Measurements from ENCODE around the gene SORCS2. TPM values are rescaled to one million over a fixed set of nuclear protein-coding genes. Genes with fewer than 3 reads are reported as not detected.

SORCS2 gene
- total and polyA plus RNA-seq, 12 donors, result 0.67 to 15.5 (median 1.3) TPM

GRCh38 chr4:7379719-7380118 is 187.4 kb downstream of the SORCS2 start:
- Histone ChIP-seq H3K27me3 (no peaks in the 10 kb centered on the region), H3K4me1 (replicated peaks in 1 of 2) (no peaks in the 10 kb centered on the region), H3K36me3 (replicated peaks in 1 of 2) (no peaks in the 10 kb centered on the region), H3K4me3 (no peak overlapping the region), H3K27ac (no peak overlapping the region), H3K9me3 (replicated peaks in 1 of 3) (no peaks in the 10 kb centered on the region)
- no peak for TF ChIP-seq POLR2A (IDR thresholded peaks at IDR 0.05)
- TF ChIP-seq, protein P1, sequence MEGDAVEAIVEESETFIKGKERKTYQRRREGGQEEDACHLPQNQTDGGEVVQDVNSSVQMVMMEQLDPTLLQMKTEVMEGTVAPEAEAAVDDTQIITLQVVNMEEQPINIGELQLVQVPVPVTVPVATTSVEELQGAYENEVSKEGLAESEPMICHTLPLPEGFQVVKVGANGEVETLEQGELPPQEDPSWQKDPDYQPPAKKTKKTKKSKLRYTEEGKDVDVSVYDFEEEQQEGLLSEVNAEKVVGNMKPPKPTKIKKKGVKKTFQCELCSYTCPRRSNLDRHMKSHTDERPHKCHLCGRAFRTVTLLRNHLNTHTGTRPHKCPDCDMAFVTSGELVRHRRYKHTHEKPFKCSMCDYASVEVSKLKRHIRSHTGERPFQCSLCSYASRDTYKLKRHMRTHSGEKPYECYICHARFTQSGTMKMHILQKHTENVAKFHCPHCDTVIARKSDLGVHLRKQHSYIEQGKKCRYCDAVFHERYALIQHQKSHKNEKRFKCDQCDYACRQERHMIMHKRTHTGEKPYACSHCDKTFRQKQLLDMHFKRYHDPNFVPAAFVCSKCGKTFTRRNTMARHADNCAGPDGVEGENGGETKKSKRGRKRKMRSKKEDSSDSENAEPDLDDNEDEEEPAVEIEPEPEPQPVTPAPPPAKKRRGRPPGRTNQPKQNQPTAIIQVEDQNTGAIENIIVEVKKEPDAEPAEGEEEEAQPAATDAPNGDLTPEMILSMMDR (IDR thresholded peaks at IDR 0.05), result no peak
- 76 to 87% (median 84%) methylated on average over 6 of the region's 6 CpGs for WGBS, 4 donors
- no peak for DNase-seq
- intact Hi-C loops (cut with DNase I), result no loop called here

GRCh38 chr4:7381221-7381889 is 189.0 kb downstream of the SORCS2 start:
- no peak overlapping the region for H3K27ac ChIP-seq
- H3K27me3 ChIP-seq, result no peaks in the 10 kb centered on the region
- 60 to 71% (median 67%) methylated on average over 7 to 9 of the region's 9 CpGs for WGBS, 4 donors
- no peaks in the 10 kb centered on the region for H3K9me3 ChIP-seq (replicated peaks in 1 of 3)
- peak in 2 of 7 donors; percentile 24 to 26 for DNase-seq
- H3K36me3 ChIP-seq (replicated peaks in 1 of 2), result no peaks in the 10 kb centered on the region
- TF ChIP-seq, protein P1 (IDR thresholded peaks at IDR 0.05), result no peak
- no peak for TF ChIP-seq POLR2A (IDR thresholded peaks at IDR 0.05)
- intact Hi-C loops (cut with DNase I), result no loop called here
- no peaks in the 10 kb centered on the region for H3K4me1 ChIP-seq (replicated peaks in 1 of 2)
- H3K4me3 ChIP-seq, result no peak overlapping the region

DNA sequence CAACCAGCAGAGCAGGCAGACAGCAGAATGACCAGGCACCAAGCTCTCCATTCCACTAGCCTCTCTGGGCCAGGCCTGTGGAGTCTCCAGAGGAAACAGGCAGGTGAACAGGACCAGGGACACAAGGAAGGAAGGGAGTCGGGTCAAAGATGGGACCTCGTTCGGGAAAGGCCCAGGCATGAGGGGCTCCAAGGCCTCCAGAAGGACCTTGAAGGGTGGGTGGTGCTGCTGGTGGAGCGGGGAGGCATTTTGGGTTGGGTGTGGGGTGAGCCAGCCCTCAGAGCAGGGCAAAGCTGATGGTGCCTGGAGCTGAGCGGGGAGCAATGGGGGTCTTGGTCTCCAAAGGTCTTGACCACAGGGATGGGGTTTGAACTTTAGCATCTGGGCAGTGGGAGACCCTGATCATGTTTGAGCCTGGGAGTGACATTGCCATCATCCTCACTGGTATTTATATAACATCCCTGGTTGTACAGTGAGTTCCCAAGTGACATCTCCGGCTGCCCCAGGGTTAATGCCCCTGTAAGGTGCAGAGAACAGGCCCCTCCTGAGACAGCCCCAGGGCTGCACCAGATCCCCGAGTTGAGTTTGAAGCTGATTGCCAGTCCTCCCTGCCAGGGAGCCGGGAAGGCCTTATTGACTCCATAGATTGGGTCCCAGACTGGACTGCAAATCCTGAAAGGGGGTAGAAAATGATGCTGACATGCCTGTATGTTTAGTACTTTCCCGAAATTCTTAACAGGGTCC is 189.7 kb downstream of the SORCS2 start:
- no peak for DNase-seq
- no peak overlapping the region for H3K4me3 ChIP-seq
- 78 to 89% (median 88%) methylated on average over 8 to 9 of the region's 9 CpGs for WGBS, 4 donors
- no peaks in the 10 kb centered on the region for H3K9me3 ChIP-seq (replicated peaks in 1 of 3)
- no peak overlapping the region for H3K27ac ChIP-seq
- no peaks in the 10 kb centered on the region for H3K27me3 ChIP-seq
- TF ChIP-seq, protein P1 (IDR thresholded peaks at IDR 0.05), result no peak
- TF ChIP-seq POLR2A (IDR thresholded peaks at IDR 0.05), result no peak
- no peaks in the 10 kb centered on the region for H3K36me3 ChIP-seq (replicated peaks in 1 of 2)
- no peaks in the 10 kb centered on the region for H3K4me1 ChIP-seq (replicated peaks in 1 of 2)
- intact Hi-C loops (cut with DNase I), result no loop called here

- TF ChIP-seq, protein P1 (IDR thresholded peaks at IDR 0.05), result no peak
- TF ChIP-seq POLR2A (IDR thresholded peaks at IDR 0.05), result no peak
- peak in 1 of 7 donors; percentile 15 for DNase-seq
- Histone ChIP-seq H3K9me3 (replicated peaks in 1 of 3) (no peaks in the 10 kb centered on the region), H3K36me3 (replicated peaks in 1 of 2) (no peaks in the 10 kb centered on the region), H3K4me3 (no peak overlapping the region), H3K4me1 (replicated peaks in 1 of 2) (no peaks in the 10 kb centered on the region), H3K27me3 (no peaks in the 10 kb centered on the region), H3K27ac (no peak overlapping the region)
- 71 to 84% (median 79%) methylated on average over 7 to 8 of the region's 8 CpGs for WGBS, 4 donors
- intact Hi-C loops (cut with DNase I), result no loop called here
These were observed 190.3 kb downstream of the SORCS2 start for GRCh38 chr4:7382634-7383014.
